T-helper 2 cell treated with Interferon-gamma antibody and Interleukin-4, amounts not matched to agents 100 ng/mL and 5 ng/mL, for 36 hours (primary cell): ENCODE measurements around the gene FAM229B. TPM values are rescaled to one million over a fixed set of nuclear protein-coding genes. Genes with fewer than 3 reads are reported as not detected.

Experiments used
- intact Hi-C: fragments of 100-400 bp; cut with micrococcal nuclease; formaldehyde crosslinking; loops from one replicate; pipeline ENCODE4 v1.15.1; 2023
- total RNA-seq: library from RNA; stranded (reverse); gene quantifications from 2 replicates; pipeline ENCODE4 v1.2.3, GENCODE V29; 2022

The FAM229B gene
- total RNA-seq, 1 donor from 2014 or later: 1.1 TPM

DNA sequence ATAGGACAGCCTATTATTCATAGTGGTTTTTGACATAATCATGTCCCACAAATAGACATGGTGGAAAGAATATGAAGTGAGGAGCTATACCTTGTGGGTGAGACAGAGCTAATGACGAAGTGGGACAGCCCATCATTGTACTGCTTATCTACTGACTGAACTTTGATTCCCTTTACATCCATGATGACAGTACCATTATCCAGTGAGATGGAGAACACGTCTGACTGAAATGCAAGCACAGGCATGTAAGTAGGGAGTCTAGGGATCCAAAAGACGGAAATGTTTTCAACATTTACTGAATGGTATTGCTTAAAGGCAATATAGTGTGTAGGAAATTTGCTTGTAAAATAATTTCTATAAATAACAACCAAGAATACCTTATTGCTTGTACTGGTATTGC, 43.5 kb downstream of the FAM229B start:
- intact Hi-C loops: no loop called here

DNA sequence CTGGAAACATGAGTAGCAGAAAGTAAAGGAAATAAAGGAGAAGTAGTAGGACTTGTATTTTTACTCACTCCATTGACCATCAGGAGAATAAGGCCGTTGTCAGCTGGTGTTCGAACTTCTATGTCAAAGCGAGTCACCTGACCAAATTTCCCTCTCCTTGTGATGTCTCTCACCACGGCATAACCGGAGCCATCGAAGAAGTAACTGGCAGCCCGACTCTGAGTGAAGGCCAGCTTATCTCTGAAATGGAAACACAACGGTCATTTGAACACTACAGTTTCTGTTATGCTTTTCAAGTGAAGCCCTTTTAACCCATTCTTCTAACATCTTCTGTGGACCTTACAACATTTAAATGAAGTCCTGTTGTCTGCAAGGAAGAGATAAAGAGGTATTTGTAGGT, 51.7 kb downstream of the FAM229B start:
- intact Hi-C loops: no loop called here

- intact Hi-C loops: no loop called here
Observed at GRCh38 chr6:112141707-112142106, 54.3 kb downstream of the FAM229B start.

DNA sequence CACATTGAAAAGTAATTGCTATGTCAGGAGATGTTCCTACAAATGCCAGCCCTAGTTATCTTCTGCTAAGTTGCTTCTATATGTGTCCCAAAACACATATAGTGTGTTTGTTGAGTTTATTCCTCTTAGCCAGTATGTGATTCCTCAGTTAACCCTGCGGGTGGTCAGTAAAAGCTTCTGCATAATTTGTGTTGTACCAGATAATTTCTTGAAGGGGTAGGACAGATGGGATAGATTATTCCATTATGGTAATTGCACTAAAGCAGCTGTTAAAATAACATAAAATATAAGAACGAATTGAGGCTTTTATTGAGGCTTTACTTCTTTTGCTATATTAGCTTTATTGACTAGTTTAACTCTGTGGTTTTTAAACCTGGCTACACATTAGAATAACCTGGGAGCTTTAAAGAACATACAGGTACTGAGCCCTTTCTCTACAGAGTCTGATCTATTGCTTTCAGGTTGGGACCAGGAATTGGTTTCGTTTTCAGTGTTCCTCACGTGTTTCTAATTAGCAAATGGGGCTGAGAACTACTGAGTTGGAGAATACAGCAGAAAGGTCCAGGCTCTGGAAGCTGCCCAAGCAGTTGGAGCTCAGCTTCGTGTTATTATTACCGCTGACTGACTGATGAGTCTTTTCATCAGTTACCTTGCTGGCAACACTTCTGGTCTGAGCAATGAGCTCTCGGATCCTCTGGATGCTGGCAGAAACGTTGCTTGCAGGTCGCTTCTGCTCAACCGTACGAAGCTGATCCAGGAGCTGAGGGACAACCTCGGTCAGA, 56.9 kb downstream of the FAM229B start:
- intact Hi-C loops: no loop called here

DNA sequence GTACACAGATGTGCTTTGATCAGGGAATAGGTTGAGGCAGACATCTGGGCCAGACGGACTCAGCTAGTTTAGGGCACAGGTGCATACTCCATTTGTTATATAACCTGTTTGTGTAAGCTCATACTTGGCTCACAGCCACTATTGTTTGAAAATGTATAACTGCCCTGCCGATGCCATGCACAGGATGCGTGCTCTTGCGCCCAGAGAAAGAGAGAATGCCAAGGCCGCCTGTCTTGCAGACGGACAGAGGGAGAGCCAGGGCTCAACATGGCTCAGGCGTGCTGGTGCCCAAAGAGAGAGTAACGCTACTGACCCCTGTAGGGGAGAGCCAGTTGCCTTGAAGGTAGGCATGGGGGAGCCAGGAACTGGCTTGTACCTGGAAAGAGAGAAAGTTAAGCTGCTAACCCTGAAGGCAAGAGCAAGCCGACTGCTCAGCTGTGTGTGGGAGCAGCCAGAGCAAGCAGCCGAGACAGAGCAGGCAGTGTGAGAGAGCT, 57.7 kb downstream of the FAM229B start:
- intact Hi-C loops: no loop called here

DNA sequence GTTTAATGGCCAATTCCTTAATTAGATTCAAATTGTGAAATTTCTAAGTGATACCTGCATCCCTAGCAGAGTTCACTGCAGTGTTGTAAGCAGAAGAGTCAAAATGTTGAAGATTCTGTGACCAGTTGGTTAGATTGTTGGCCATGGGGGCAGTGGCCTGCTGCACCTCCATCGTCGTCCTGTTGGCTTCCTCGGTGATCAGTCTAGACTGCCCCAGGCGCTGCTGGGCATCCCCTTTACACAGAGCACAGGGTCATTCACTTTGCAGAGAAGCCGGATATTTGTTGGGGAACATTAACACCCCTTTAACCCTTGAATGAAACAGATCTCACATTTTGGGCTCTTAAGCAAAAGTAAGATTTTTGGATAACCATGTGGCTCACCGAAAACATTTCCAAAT, 60.7 kb downstream of the FAM229B start:
- intact Hi-C loops: no loop called here

DNA sequence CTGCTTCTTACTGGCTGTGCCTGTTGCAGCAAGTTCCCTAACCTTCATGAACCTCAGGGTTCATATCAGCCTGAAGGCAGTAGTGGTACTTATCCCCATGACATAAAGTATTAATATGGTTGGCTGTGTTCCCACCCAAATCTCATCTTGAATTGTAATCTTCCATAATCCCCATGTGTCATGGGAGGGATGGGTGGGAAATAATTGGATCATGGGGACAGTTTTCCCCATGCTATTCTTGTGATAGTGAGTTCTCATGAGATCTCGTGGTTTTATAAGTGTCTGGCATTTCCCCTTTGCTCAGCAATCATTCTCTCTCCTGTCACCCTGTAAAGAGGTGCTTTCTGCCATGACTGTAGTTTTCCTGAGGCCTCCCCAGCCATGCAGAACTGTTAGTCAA, 61.8 kb downstream of the FAM229B start:
- intact Hi-C loops: no loop called here

DNA sequence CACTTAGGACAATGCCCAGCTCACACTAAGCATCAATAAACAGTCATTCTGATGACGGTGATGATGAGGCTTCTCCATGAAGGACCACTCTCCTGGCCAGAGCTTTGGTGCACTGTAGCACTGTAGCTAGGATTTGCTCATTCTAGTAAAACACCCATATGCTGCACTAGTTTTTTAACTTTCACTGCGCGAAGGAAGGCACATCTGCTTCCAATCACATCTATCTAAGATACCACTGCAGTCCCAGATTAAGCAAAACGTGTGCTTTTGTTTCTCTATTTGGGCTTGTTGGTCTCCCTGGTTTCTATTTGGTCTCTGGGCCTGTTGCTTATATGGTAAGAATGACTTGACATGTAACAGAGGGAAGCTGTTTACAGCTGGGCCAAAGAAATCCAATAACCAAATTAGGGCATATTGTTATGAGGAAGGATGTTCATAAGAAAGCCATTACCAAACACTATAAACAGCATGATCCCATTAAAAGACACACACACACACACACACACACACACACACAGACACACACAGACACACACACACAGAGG, 62.4 kb downstream of the FAM229B start:
- intact Hi-C loops: no loop called here

DNA sequence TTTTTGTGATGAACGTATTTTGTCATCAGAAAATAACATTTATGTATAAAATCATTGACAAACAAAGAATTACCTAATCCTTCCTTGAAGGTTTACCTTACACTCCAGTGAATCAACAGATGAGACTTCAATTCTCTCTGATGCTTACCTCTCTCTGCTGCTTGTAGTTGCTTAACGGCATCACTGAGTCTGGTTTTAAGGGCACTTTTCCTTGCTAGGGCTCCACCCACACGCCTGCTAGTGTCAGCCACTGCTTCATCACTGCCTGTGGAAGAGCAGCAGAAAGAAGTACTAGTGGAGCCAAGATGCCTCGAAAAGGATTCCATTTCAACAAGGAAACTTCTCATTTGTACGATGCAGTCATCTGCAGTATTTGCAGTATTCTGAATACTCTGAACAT, 63.0 kb downstream of the FAM229B start:
- intact Hi-C loops: no loop called here

Other genes starting within 250 kb of the FAM229B start
- gene FYN, start 214.1 kb upstream of the FAM229B start, total RNA-seq: 119 and 125 TPM in 2 replicates
- gene CCN6, start 33.5 kb upstream of the FAM229B start, total RNA-seq: not detected in 2 replicates
- 15.4 and 17.2 TPM in 2 replicates for gene TUBE1, start 109 bp upstream of the FAM229B start, total RNA-seq
- not detected in 2 replicates for gene LAMA4, start 167.0 kb downstream of the FAM229B start, total RNA-seq